CD4-positive, alpha-beta T cell treated with Interleukin-12 subunit alpha and Interleukin-12 subunit beta, for 1 hour (primary cell): ENCODE measurements around the gene TOPORS.

ENCODE experiments used
- DNase-seq: peaks from one replicate; pipeline ENCODE4 v3.0.0-alpha.2; 2020

TOPORS gene

DNA sequence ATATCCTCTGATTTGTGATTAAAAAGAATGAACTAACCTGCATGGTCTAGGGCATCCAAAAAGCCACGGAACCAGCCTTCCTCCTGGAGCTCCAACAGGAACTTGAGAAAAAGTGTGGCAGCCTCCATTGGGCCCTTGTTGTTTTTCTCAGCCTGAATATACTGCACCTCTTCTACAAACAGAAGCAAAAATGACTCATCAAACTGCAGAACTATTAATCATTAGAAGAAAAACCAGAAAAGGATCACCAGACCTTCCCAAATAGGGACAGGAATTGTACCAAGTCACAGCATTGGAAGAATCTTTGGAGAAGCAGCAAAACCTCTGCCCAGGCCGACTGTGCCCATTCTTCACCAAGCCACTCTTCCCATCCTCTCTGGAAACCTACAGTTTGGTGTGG, 51.6 kb downstream of the TOPORS start:
- no peak for DNase-seq

DNA sequence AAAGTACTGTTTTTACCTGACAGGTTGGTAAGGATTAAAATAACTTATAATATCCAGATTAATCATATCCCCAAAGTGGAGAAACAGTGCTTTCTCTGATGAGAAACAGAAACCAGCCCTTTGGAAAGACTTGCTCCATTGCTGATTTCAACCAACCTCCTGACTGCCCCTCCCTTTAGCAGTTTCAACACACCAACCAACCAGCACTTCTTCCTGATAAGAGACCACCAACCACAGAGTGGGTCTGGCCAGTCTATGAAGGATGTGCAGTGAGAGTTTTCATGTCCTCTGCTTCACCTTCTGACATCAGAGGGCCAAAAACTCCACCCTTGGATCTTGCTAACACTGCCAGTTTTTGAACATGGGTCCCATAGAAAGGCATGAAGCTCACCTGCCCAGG, 54.5 kb downstream of the TOPORS start:
- DNase-seq: no peak

DNA sequence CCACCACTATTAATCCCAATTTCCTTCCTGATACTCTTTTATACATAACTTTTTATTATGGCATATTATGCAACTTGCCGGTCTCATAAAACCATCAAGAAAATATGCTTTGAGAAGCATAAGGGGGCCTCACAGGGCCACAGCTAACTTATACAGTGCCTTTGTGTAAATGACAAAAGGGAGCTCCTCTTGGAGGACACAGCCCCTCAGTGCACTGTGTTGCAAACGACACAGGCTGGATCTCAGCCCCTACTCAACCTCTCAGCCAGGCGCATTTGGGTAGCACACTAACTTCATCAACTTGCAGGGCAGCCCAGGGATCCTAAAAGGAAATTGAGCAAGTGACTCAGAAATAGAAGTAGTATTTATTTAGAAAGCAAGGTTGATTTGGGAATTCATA, 61.8 kb downstream of the TOPORS start:
- no peak for DNase-seq
